Activated CD4-positive, alpha-beta T cell treated with anti-CD3 and anti-CD28 coated beads, Interleukin-2, amount 50 U/mL, for 1 hour (primary cell): ENCODE measurements around the gene IGFLR1.
"Not testable (repeated sequence)": the region's sequence is repeated elsewhere in the genome, so short reads cannot be mapped to it uniquely, and the experiment has no call there.

Experiments used
- DNase-seq: peaks from one replicate; pipeline ENCODE4 v3.0.0-alpha.2; 2020

The IGFLR1 gene

DNA sequence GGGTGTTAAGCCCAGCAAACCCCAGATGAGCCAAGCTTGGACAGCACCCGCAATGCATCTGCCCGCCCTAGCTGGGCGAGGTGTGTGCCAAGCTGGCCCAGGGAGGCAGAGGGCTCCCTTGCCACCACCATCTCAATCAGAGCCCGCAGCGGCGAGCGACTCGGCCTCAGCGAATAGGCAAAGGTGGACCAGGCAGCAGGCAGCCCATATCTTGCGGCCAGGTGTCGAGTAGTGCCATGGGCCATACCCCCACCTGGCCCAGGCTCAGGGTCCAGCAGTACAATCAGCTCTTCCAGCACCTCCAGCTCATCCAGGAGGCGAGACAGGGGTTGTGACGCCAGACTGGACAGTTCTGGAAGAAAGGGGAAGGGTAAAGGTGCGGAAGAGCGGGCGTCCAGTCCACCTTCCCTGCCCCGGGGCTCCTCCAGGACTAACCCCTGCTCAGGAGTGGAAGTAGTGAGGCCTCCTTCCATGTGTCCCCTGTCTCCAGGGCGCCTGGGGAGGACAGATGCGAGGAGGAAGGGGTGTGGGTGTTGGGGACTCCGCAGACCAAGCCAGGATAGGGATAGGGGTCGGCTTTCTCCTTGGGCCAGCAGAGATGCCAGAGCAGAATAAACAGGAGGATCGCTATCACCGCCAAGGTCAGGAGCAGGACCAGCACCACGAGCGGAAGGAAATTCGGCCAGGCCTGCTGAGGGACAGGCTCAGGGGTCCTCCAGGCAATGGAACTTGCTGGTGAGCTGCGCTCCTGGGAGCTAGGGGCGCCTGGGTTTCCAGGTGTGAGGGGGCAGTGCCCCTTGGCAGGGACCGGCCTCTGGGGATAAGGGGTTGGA, 2.8 kb downstream of the IGFLR1 start:
- DNase-seq = no peak

DNA sequence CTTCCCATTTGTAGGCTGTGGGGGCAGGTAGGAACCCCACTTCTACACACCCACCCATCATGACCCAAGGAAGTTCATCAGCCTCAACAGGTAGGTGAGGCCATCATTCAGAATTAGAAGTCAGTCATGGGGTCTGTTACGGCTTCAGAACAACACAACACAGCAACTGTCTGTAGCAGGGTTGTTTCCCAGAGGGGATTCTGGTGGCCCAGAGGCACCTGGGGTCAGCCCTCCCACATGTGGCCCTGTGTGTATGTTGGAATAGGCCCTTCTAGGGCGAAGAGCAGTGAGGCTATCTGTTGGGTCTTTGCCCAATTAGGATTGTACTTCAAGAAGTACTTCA, 3.4 kb downstream of the IGFLR1 start:
- DNase-seq = no peak

DNA sequence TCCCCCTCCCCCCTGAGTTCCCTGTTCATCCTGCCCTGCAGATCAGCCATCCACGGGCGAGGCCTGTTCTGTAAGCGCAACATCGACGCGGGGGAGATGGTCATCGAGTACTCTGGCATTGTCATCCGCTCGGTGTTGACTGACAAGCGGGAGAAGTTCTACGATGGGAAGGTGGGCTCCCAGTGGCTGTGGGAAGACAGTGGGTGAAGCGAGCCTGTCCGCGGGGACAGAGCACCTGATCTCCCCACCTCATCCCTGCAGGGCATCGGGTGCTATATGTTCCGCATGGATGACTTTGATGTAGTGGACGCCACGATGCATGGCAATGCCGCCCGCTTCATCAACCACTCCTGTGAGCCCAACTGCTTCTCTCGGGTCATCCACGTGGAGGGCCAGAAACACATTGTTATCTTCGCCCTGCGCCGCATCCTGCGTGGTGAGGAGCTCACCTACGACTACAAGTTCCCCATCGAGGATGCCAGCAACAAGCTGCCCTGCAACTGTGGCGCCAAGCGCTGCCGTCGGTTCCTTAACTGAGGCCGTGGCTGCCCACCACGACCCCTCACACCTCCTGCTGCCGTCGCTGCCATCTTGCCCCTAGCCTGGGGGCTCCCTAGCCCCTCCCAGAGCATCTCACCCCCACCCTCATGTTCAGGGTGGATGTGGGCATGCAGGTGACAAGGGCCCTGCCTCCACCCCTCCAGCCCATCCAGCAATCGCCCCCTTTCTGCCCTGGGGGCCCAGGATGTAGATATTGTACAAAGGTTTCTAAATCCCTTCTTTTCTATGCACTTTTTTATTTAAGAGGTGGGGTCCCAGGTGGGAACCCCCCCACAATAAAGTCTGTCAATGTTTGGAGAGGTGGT, 4.0 kb downstream of the IGFLR1 start:
- DNase-seq = no peak

DNA sequence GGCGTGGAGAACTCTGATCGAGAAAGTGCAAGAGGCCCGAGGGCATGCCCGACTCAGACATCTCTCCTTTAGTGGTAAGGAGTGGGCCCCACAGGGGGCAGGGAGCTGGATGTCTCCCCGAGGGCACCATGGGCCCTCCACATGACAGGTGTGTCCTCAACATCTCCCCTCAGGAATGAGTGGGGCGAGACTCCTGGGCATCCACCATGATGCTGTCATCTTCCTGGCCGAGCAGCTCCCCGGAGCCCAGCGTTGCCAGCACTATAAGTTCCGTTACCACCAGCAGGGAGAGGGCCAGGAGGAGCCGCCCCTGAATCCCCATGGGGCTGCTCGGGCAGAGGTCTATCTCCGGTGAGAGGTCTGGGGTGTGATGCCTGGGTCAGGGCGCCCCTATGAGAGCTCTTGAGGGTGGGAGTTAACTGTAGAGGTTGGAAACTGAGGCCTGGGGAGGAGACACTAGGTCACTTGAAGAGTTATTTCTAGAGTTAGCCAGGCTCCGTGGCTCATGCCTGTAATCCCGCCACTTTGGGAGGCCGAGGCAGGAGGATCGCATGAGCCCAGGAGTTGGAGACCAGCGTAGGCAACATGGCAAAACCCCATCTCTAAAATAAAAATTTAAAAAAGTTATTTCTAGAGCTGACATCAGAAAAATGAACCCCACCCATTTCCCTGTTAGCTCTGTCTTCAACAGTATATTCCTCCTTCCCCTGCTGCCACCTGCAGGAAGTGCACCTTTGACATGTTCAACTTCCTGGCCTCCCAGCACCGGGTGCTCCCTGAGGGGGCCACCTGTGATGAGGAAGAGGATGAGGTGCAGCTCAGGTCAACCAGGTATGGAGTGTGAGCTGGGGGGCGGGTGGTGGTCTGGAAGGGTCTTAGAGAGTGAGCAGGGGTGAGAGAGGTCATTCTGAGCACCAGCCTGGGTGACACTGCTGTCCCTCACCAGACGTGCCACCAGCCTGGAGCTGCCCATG, 5.1 kb downstream of the IGFLR1 start:
- no peak for DNase-seq

DNA sequence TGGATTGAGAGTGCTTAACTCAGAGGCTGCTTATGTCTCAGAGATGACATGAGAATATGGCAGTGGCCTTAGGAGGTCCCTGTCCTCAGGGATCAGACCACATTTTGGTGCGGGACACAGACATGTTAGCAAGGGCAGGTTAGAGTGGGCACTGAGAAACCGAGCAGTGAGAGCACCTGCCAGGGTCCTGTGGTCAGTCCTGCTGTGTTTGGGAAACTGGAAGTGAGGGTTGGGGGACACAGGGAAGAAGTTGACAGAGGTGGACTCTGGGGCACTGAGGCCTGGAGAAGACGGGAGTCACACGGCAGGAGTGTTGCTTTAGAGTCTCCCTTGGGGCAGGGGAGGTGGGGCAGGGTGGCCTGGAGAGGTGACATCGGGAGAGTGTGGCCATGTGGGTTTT, 7.4 kb downstream of the IGFLR1 start:
- no peak for DNase-seq

DNA sequence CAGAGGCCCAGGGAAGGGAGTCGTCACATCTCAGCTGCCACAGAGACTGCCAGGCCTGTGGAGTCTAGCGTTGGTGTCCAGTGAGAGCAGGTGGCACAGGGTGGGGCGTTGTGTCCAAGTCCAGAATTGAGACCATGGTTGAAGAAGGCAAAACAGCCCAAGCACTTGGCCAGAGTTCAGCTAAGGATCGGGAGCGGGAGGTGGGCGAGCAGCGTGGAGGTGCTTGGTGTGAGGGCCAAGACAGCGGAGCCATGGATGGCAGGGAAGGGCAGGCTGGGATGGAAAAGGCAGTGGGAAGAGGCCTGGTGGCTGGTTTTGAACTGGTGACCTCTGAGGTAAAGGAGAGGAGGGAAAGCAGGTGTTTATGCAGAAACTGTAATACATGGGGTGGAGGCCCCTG, 8.0 kb downstream of the IGFLR1 start:
- DNase-seq = no peak

DNA sequence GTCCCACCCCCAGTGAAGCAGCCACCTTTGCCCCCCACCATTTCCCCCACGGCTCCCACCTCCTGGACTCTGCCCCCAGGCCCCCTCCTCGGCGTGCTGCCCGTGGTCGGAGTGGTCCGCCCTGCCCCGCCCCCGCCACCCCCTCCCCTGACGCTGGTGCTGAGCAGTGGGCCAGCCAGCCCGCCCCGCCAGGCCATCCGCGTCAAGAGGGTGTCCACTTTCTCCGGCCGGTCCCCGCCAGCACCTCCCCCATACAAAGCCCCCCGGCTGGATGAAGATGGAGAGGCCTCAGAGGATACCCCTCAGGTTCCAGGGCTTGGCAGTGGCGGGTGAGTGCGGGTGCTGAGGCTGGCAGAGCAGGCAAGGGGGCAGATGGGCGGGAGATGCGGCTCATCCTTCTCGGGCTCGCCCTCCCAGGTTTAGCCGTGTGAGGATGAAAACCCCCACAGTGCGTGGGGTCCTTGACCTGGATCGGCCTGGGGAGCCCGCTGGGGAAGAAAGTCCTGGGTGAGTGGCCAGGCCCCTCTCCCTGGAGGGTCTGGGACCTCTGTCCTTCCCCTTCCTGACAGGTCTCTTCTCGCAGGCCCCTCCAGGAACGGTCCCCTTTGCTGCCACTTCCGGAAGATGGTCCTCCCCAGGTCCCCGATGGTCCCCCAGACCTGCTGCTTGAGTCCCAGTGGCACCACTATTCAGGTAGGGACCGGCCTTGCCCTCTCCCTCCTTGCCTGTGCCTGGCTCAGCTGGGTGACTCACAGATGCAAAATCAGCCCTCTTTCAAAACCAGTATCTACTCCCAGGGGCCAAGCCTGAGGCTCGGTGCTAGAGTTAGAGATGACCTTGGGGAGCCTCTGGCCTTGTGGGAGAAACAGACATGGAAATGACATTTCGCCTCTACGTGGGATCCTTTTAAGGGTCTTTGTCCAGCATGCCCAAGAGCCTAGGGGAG, 8.8 kb downstream of the IGFLR1 start:
- DNase-seq = no peak

DNA sequence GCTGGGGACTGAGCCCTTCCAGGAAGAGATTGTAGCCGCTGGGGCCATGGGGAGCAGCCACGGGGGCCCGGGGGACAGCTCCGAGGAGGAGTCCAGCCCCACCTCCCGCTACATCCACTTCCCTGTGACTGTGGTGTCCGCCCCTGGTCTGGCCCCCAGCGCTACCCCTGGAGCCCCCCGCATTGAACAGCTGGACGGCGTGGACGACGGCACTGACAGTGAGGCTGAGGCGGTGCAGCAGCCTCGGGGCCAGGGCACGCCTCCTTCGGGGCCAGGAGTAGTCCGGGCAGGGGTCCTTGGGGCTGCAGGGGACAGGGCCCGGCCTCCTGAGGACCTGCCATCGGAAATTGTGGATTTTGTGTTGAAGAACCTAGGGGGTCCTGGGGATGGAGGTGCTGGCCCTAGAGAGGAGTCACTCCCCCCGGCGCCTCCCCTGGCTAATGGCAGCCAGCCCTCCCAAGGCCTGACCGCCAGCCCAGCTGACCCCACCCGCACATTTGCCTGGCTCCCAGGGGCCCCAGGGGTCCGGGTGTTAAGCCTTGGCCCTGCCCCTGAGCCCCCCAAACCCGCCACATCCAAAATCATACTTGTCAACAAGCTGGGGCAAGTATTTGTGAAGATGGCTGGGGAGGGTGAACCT, 9.6 kb downstream of the IGFLR1 start:
- no peak for DNase-seq

DNA sequence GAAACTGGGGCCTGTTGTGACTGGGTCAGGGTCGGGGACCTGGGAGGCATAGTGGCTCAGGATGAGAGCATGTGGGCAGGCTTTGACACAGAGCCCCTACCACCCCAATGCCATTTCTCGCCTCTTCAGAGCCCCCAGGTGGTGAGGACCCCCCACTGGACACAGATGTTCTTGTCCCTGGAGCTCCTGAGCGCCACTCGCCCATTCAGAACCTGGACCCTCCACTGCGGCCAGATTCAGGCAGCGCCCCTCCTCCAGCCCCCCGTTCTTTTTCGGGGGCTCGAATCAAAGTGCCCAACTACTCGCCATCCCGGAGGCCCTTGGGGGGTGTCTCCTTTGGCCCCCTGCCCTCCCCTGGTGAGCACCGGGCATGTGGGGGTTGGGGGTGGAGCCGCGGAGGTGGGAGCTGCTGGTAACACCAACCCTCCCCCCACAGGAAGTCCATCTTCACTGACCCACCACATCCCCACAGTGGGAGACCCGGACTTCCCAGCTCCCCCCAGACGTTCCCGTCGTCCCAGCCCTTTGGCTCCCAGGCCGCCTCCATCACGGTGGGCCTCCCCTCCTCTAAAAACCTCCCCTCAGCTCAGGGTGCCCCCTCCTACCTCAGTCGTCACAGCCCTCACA, 10.4 kb downstream of the IGFLR1 start:
- DNase-seq = no peak

DNA sequence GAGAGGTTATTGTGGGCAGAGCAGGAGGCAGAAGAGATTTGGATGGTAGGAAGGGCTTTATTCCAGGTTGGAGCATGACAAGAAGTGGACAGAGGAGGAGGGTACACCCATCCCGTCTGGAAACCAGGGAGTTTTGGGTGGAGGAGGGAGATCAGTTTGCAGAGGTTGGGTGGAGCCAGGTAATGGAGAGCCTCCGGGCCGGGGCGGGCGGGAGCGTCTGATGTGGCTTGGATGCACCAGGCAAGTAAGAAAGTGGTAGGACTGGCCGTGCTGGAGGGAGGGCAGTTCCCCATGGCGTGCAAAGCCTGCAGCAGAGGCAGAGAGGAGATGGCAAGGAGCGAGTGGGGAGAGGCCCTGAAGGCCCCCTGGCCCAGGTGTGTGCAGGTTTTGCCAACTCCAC, 10.9 kb downstream of the IGFLR1 start:
- DNase-seq = no peak

DNA sequence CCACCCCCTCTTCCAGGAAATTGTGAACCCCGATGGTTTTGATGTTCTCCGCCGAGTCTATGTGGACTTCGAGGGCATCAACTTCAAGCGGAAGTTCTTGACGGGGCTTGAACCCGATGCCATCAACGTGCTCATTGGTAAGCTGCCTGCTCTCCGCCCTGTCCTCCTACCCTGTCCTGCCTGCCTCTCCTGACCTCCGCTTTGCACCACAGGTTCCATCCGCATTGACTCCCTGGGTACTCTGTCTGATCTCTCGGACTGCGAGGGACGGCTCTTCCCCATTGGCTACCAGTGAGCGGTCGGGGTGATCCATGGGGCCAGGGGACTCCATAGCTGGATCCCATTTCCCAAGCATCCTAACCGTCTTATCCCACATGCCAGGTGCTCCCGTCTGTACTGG, 11.9 kb downstream of the IGFLR1 start:
- no peak for DNase-seq

DNA sequence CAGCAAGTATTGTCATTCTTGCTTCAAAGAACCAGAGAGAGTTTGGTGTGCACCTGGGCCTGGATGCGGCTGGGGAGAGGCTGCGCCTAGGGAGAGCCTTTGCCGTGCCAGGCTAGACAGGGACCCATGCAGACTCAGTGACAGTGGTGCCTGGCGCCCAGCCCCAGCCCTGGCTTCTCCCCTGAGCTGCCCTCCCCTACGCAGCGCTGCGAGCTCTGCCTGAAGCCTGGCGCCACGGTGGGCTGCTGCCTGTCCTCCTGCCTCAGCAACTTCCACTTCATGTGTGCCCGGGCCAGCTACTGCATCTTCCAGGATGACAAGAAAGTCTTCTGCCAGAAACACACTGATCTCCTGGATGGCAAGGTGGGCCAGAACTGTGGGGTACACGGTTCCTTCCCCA, 12.5 kb downstream of the IGFLR1 start:
- no peak for DNase-seq

DNA sequence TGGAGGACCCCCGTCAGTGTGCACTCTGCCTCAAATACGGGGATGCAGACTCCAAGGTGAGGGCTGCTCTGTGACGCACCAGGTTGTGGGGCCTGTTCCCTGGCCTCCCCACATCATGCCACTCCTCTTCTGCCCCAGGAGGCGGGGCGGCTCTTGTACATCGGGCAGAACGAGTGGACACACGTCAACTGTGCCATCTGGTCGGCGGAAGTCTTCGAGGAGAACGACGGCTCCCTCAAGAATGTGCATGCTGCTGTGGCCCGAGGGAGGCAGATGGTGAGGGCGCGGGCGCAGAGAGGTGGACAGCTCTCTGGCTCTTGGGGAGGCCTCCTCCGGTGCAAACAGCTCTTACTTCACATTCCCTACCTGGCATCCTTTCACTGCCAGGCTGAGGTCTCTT, 13.2 kb downstream of the IGFLR1 start:
- no peak for DNase-seq

DNA sequence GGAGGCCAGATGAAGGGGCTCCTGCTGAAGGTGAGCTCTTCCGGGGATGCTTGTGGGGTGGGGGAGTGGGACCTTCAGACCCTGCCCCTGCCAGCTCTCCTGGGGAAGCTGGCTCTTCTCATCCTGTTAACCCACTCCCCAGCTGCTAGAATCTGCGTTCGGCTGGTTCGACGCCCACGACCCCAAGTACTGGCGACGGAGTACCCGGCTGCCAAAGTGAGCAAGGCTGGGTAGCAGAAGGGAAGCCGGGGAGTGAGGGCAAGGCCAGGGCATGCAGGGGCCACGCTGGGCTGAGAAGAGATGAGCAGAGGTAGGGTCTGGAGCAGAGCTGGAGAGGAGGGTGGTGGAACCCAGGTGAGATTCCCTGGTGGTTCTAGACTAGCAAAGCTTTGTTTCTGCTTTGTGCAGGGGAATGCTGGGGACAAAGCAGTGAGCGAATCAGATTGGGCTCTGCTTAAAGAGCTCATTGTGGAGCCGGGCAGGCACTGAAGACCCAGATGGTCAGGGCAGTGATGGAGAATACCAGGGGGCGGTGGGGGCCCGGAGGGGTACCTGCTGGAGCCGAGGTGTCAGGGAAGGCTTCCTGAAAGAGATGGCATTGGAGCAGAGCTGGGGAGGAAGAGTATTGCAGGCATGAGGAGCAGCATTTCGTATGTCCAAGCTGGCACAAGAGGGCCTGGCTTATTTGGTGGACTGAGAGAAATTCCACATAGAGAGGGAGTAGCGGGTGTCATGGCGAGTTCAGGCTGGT, 14.1 kb downstream of the IGFLR1 start:
- no peak for DNase-seq

DNA sequence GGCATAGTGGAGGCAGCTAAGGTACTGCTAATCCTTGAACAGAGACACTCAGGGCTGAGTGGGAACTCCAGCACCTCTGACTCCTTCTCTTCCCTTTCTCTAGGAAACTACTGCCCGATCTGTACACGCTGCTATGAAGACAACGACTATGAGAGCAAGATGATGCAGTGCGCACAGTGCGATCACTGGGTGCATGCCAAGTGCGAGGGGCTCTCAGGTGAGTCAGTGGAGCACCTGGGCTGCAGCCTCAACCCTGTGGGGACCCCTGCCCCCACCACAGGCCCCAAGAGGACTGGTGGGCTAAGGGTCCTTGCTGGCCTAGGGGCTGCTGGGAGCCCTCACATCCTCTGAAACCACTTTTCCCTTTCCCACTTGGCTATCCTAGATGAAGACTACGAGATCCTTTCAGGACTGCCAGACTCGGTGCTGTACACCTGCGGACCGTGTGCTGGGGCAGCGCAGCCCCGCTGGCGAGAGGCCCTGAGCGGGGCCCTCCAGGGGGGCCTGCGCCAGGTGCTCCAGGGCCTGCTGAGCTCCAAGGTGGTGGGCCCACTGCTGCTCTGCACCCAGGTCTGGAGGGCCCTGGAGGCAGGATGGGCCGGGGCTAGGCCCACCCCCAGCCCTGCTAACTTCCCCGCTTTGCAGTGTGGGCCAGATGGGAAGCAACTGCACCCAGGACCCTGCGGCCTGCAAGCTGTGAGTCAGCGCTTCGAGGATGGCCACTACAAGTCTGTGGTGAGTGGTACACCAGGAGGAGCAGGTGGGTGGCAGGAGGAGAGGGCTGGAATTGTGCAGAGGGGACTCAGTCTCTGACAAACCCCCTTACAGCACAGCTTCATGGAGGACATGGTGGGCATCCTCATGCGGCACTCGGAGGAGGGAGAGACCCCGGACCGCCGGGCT, 14.9 kb downstream of the IGFLR1 start:
- no peak for DNase-seq

DNA sequence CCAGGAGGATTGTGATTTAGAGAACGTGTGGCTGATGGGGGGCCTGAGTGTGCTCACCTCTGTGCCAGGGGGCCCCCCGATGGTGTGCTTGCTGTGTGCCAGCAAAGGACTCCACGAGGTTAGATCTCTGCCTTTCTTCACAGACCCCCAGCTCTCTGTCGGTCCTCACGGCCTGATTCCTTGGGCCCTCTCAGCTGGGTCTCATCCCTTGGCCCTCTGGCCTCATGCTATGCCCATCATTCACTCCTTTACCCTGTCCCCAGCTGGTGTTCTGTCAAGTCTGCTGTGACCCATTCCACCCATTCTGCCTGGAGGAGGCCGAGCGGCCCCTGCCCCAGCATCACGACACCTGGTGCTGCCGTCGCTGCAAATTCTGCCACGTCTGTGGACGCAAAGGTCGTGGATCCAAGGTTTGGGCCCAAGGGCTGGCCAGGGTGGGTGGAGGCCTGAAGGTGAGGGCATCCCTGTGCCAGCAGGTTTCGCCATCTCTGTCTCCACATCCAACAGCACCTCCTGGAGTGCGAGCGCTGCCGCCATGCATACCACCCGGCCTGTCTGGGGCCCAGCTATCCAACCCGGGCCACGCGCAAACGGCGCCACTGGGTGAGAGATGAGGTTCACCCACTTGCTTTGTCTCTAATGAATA, 16.9 kb downstream of the IGFLR1 start:
- no peak for DNase-seq

DNA sequence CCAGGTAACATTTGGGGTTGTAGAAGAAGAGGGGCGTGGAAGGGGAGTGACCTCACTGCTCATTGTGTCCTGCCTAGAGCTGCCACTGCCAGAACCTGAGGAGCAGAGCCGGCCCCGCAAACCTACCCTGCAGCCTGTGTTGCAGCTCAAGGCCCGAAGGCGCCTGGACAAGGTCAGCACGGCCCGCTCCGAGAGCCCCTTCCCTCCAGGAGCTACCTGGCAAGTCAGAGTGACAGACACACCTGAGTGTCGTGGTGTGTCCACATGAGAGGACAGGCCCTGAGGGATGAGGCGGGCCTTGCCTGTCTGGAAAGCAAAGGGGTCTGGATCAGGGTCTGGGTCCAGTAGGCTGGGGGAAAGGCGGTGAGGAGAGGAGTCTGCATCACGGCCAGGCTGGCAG, 17.7 kb downstream of the IGFLR1 start:
- DNase-seq = no peak

DNA sequence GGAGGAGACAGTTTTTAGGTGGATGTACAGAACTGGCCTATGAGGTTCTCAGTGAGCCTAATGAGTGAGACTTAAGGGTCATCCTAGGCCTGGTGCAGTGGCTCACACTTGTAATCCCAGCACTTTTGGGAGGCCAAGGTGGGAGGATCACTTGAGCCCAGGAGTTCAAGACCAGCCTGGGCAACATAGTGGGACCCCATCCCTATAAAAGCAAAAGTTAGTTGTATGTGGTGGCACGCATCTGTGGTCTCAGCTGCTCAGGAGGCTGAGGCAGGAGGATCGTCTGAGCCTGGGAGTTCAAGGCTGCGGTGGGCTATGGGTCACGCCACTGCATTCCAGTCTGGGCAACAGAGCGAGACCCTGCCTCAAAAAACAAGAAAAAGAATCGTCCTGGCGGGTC, 18.1 kb downstream of the IGFLR1 start:
- not testable (repeated sequence) for DNase-seq

DNA sequence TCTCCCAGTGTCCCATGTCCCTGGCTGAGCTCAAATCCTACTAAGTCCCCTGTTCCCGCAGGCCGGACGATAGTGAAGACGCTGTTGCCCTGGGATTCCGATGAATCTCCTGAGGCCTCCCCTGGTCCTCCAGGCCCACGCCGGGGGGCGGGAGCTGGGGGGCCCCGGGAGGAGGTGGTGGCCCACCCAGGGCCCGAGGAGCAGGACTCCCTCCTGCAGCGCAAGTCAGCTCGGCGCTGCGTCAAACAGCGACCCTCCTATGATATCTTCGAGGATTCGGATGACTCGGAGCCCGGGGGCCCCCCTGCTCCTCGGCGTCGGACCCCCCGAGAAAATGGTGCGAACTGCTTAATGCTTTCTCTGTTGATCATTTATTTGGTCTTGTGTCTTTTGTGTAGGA, 18.6 kb downstream of the IGFLR1 start:
- DNase-seq = no peak
